GM06990 (cell line): ENCODE results near the gene CD83.
A peak's percentile ranks its signal among the peaks of the same experiment; 100 is the strongest.

ENCODE experiments used
- DNase-seq: peaks from one replicate; pipeline ENCODE4 v3.0.0-alpha.2; 2011; ENCODE audit not compliant: insufficient read length; ENCODE audit errors: extremely low read depth
- H3K27me3 ChIP-seq: replicated peaks from 2 replicates; pipeline ENCODE4 v1.6.0; 2011; ENCODE audit warnings: low read length; ENCODE audit not compliant: control insufficient read depth, insufficient read depth
- H3K36me3 ChIP-seq: 2 replicates; pipeline ENCODE4 v1.5.1; 2011; ENCODE audit warnings: low read length; ENCODE audit not compliant: control insufficient read depth, insufficient read depth
- H3K4me3 ChIP-seq: replicated peaks from 2 replicates; pipeline ENCODE4 v1.5.1; 2011; ENCODE audit warnings: low read depth, mild to moderate bottlenecking, control low read depth, low read length
- CTCF ChIP-seq: IDR thresholded peaks from 2 replicates; pipeline ENCODE4 v1.5.1; 2011; ENCODE audit warnings: low read length, control low read depth, mild to moderate bottlenecking, inconsistent platforms; ENCODE audit not compliant: insufficient read depth, poor library complexity, severe bottlenecking

CD83 gene

DNA sequence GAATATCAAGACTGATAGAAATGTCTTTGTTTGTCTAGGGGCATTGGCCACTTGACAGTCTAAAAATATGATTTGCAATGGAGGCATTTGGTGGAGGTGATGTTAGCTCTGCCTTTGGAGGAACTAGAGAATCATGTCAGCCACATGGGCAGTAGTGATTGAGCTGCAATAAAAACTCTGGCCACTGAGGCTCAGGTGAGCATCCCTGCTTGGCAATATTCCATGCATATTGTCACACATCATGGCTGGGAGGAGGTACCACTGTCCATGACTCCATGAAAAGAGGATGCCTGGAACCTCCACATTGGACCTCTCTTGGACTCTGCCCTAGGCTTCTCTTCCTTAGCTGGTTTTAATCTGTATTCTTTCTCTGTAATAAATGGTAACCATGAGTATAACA is 10.6 kb upstream of the CD83 start:
- Histone ChIP-seq H3K27me3 (no peaks in the 10 kb centered on the region), H3K4me3 (no peak overlapping the region), H3K36me3 (no peaks in the 10 kb centered on the region)
- no peak for DNase-seq
- no peak for TF ChIP-seq CTCF

- Histone ChIP-seq H3K27me3 (no peaks in the 10 kb centered on the region), H3K4me3 (no peak overlapping the region), H3K36me3 (no peaks in the 10 kb centered on the region)
- DNase-seq: no peak
- TF ChIP-seq CTCF: no peak
Observed at GRCh38 chr6:14107711-14108494, 9.7 kb upstream of the CD83 start.

DNA sequence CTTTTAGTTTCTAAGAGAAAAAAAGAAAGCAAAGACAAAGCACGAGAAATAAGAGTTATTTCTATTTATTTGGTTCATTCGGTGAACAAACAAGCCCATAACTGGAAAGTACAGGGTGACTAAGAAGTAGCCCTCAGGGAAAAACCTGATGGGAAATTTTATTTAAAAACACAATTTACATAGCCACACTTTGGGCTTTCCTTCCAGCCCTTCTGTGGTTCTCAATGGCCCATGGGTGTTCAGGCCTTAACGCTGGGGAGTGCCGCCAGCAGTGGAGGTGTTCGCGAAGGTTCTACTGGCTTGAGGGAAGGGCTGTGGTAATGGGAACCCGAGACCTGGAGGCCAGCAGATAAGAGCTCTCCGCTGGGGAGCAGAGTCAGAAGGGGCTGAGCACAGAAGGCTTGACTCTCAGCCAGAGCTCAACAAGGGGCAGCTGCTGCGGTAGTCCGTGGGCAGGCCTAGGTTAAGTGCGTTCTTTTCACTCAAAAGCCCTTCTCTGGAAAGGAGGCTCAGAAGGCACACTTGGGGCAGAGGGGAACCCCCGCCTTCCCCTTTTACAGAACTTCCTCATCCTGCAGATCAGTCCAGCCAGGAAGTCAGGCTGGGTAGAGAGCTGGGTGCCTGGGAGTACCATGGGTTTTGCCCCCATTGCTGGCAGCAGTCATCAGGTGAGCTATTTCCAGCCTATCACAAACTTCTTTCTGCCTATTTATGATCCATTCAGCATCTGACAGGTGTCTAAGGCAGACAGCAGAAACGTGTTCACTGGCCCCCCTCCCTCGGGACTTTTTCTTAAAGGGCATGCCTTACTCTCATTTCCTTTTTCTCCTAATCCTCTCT is 8.8 kb upstream of the CD83 start:
- TF ChIP-seq CTCF: no peak
- peak overlapping the region; percentile 10; the same call in 1 of the 2 replicates for H3K4me3 ChIP-seq
- DNase-seq: peak; percentile 83
- H3K27me3 ChIP-seq: no peaks in the 10 kb centered on the region
- H3K36me3 ChIP-seq: no peaks in the 10 kb centered on the region

- Histone ChIP-seq H3K27me3 (no peaks in the 10 kb centered on the region), H3K4me3 (no peak overlapping the region), H3K36me3 (no peaks in the 10 kb centered on the region)
- TF ChIP-seq CTCF: no peak
- DNase-seq: no peak
Observed at GRCh38 chr6:14109411-14109826, 8.2 kb upstream of the CD83 start.

DNA sequence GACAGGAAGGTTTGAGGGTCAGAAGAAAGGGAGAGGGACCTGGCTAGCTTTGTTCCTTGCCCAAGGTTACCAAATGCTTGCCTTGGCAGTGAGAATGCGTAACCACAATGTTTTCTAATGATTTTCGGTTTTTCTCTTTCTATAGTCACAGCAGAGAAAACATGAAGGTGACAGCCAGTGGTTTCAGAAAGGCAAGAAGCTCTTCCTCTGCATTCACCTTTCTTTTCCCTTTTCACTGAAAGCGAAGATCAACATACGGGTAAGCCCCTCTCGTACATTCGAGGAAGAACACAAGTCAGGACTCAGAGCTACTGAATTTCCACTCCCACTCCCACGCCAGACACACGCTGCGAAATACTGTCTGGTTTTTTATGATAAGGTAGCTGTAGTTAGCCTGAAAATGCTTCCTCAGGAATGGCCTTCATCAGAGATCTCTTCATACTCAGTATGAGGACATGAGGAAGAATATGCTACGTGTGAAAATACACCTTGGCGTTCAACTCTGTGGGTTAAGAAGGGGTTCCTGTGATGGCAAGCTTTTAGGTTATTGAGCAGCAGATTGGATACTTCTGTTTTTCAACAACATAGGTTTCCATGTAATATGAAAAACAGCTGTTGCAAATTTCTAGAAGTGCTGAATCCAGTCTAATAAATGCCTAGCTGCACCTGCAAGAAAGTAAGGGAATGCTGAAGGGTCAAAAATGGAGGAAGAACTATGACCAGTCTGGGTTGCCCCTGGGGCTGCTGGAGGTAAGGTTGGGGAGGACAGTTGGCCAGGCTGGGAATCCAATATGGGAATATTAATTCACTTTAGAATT is 7.4 kb upstream of the CD83 start:
- H3K36me3 ChIP-seq: no peaks in the 10 kb centered on the region
- no peak for TF ChIP-seq CTCF
- DNase-seq: peak; percentile 62
- no peak overlapping the region for H3K4me3 ChIP-seq
- H3K27me3 ChIP-seq: no peaks in the 10 kb centered on the region
